ENCODE data around the gene PER1. TPM values are rescaled to one million over a fixed set of nuclear protein-coding genes. Genes with fewer than 3 reads are reported as not detected.

Gene PER1
- total RNA-seq, 4 donors from 2014 or later, result 95.2 to 186 (median 121) TPM

DNA sequence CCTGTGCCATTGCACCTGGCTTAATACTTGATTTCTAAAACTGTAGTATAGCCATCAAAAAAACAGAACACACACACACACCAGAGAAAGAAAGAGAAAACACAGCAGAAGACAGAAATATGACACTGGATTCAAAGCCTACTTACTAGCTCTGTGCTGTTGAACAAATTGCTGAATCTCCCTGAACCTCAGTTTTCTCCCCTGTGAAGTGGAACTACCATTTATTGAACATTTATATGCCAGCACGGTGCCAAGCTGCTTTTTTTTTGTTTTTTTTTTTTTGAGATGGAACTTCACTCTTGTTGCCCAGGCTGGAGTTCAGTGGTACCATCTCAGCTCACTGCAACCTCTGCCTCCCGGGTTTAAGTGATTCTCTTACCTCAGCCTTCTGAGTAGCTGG lies 51.4 kb downstream of the PER1 start:
- TF ChIP-seq, protein P1, sequence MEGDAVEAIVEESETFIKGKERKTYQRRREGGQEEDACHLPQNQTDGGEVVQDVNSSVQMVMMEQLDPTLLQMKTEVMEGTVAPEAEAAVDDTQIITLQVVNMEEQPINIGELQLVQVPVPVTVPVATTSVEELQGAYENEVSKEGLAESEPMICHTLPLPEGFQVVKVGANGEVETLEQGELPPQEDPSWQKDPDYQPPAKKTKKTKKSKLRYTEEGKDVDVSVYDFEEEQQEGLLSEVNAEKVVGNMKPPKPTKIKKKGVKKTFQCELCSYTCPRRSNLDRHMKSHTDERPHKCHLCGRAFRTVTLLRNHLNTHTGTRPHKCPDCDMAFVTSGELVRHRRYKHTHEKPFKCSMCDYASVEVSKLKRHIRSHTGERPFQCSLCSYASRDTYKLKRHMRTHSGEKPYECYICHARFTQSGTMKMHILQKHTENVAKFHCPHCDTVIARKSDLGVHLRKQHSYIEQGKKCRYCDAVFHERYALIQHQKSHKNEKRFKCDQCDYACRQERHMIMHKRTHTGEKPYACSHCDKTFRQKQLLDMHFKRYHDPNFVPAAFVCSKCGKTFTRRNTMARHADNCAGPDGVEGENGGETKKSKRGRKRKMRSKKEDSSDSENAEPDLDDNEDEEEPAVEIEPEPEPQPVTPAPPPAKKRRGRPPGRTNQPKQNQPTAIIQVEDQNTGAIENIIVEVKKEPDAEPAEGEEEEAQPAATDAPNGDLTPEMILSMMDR (IDR thresholded peaks at IDR 0.05; ENCODE audit: low read depth), result no peak

DNA sequence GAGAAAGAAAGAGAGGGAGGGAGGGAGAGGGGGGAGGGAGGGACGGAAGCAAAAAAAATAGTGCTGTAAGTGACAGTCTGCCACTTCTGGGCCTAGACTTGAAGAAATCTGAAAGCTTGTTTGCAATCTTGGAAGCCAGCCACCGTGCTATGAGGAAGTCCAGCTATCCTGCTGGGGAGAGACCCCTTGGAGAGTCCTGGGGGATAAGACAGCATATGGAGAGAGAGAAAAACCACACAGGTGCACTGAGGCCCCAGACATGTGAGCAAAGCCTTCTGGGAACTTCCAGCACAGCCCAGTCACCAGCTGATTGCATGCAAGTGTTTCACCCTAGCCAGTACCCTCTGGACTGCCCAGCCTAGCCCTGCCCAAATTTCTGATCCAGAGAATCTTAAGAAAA lies 52.1 kb downstream of the PER1 start:
- TF ChIP-seq, protein P1 (IDR thresholded peaks at IDR 0.05; ENCODE audit: low read depth), result no peak

DNA sequence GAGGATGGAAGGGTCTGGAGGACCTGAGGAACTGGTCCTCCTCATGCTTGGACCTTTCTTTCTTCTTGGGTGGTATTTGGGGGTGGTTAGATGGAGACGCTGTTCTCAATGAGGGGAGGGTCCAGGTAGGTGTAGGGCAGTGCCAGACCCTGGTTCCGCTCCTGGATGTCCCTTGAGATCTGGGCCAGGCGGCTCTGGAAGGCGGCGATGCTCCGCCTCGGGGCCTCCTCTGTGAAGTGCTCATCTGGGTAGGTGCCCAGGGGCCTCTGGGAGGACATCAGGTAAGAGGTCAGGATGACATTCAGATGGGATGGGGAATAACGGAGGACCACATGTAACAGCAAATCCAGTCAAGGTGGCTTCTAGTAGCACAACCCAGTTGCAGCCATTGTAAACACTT lies 55.7 kb downstream of the PER1 start:
- TF ChIP-seq, protein P1 (IDR thresholded peaks at IDR 0.05; ENCODE audit: low read depth), result no peak

DNA sequence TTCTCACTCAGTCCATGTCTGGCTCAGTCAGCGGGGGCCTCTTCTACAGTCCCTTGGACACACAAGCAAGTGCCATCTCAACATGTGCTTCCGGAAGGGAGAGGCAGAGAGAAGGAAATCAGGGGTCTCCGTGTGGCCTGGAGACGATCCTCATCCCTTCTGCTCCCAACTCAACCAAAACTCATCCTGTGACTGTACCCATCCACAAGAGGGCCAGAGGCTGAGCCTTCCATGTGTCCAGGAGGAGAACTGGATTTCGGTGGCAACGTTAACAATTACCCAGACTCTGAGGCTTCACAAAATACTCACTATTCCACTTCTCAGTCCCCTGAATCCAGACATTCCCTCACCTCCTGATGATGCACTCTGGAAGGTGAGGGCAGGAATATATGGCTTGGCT lies 56.8 kb downstream of the PER1 start:
- TF ChIP-seq, protein P1 (IDR thresholded peaks at IDR 0.05; ENCODE audit: low read depth), result no peak

DNA sequence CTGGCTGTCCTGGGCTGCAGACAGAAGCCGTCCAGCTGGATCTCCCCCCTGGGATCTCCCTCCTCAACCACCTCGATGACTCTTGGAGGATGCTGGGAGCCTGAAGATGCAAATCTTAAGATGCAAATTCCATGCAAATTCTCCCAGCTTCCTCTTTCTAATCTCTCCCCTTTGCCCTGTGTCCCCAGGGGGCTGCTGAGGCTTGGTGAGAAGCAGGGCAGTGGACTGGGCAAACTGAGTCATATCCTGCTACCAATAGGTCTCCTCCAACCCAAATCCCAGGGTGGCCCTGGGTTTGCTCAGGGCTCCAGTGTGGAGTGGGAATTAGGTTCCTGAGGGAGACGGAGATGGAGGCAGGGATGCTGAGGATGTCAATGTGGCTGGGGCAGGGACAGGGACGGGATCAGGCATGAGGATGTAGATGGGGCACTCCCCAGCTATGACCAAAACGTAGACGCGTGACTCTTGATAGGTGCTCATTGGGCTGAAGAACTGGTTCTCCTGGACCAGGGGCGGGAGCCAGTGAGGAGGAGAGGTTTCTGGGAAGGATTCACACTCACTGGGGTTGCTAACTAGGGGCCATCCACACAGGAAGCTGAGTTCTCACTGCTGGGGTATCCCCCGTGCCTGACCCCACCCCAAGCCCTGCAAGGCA lies 61.0 kb downstream of the PER1 start:
- TF ChIP-seq, protein P1 (IDR thresholded peaks at IDR 0.05; ENCODE audit: low read depth), result no peak

Other genes starting within 250 kb of the PER1 start
- 1 to 10 TPM; 1.5 to 6.1 (median 2.8) TPM for gene RNF227, start 236.1 kb downstream of the PER1 start, total RNA-seq
- 1 to 10 TPM in 1 of 4 donors, under 1 TPM in 2, not detected in 1; 0.44 to 2.8 (median 0.51) TPM for gene KCNAB3, start 222.5 kb downstream of the PER1 start, total RNA-seq
- gene TRAPPC1, start 220.5 kb downstream of the PER1 start, total RNA-seq, result 10 to 100 TPM; 28.8 to 43.5 (median 37.5) TPM
- gene CNTROB, start 220.2 kb downstream of the PER1 start, total RNA-seq, result 10 to 100 TPM in 3 of 4 donors, 1 to 10 TPM in 1; 7.5 to 27.3 (median 21.9) TPM
- gene GUCY2D, start 149.8 kb downstream of the PER1 start, total RNA-seq, result not detected
- 10 to 100 TPM in 2 of 4 donors, 1 to 10 TPM in 2; 4.9 to 36.4 (median 10.9) TPM for gene ALOX15B, start 113.3 kb downstream of the PER1 start, total RNA-seq
- gene ALOX12B, start 64.7 kb downstream of the PER1 start, total RNA-seq, result not detected
- gene ALOXE3, start 33.9 kb downstream of the PER1 start, total RNA-seq, result not detected
- not detected for gene HES7, start 28.3 kb downstream of the PER1 start, total RNA-seq
- gene VAMP2, start 10.5 kb upstream of the PER1 start, total RNA-seq, result 10 to 100 TPM; 18.6 to 45.2 (median 23.4) TPM
- 10 to 100 TPM; 14.3 to 23.8 (median 20.4) TPM for gene TMEM107, start 24.0 kb upstream of the PER1 start, total RNA-seq
- gene BORCS6, start 37.8 kb upstream of the PER1 start, total RNA-seq, result 10 to 100 TPM in 2 of 4 donors, 1 to 10 TPM in 2; 2.9 to 10.4 (median 9.3) TPM
- 1 to 10 TPM in 3 of 4 donors, not detected in 1; 1.3 to 3.4 (median 2.2) TPM for gene AURKB, start 58.2 kb upstream of the PER1 start, total RNA-seq
- 10 to 100 TPM; 11.6 to 17.6 (median 14.9) TPM for gene CTC1, start 95.7 kb upstream of the PER1 start, total RNA-seq
- gene PFAS, start 96.9 kb upstream of the PER1 start, total RNA-seq, result 10 to 100 TPM in 3 of 4 donors, 1 to 10 TPM in 1; 7.5 to 20.9 (median 12.0) TPM
- gene RANGRF, start 136.3 kb upstream of the PER1 start, total RNA-seq, result 10 to 100 TPM; 16.5 to 23.2 (median 19.0) TPM
- gene SLC25A35, start 143.0 kb upstream of the PER1 start, total RNA-seq, result 1 to 10 TPM; 1.7 to 8.1 (median 2.4) TPM
- 10 to 100 TPM; 20.3 to 73.1 (median 36.9) TPM for gene ARHGEF15, start 157.8 kb upstream of the PER1 start, total RNA-seq
- not detected for gene ODF4, start 187.4 kb upstream of the PER1 start, total RNA-seq
- gene RPL26, start 230.8 kb upstream of the PER1 start, total RNA-seq, result 1,000 to 10,000 TPM; 2,871 to 4,677 (median 3,762) TPM
- gene RNF222, start 245.4 kb upstream of the PER1 start, total RNA-seq, result not detected